ACC112 (cell line): ENCODE results near the gene OSBP2.

Experiments used
- H2AFZ ChIP-seq: fragments of 200-600 bp; sonication (generic); one replicate; pipeline ENCODE4 v1.6.0; 2017; ENCODE audit warnings: antibody characterized with exemption, low read length; ENCODE audit not compliant: unreplicated experiment
- H3K27ac ChIP-seq: fragments of 200-600 bp; sonication (generic); 2 replicates; pipeline ENCODE4 v1.5.1; 2014; ENCODE audit warnings: low read depth, mild to moderate bottlenecking, antibody characterized with exemption, low read length, moderate library complexity
- H3K27me3 ChIP-seq: fragments of 200-600 bp; sonication (generic); 2 replicates; pipeline ENCODE4 v1.6.1; 2014; ENCODE audit warnings: mild to moderate bottlenecking, antibody characterized with exemption, low read length, moderate library complexity, mixed read lengths; ENCODE audit not compliant: insufficient read depth
- H3K36me3 ChIP-seq: fragments of 200-600 bp; sonication (generic); 2 replicates; pipeline ENCODE4 v1.6.1; 2016; ENCODE audit warnings: mild to moderate bottlenecking, antibody characterized with exemption, low read length, moderate library complexity, mixed read lengths; ENCODE audit not compliant: insufficient read depth
- H3K4me1 ChIP-seq: fragments of 200-600 bp; sonication (generic); one replicate; pipeline ENCODE4 v1.6.1; 2016; ENCODE audit warnings: low read length, mixed read lengths; ENCODE audit not compliant: insufficient read depth, unreplicated experiment, control insufficient read depth
- H3K4me3 ChIP-seq: fragments of 200-600 bp; sonication (generic); 2 replicates; pipeline ENCODE4 v1.5.1; 2014; ENCODE audit warnings: mild to moderate bottlenecking, low read depth, low read length
- H3K79me2 ChIP-seq: fragments of 200-600 bp; sonication (generic); one replicate; pipeline ENCODE4 v1.6.0; 2016; ENCODE audit warnings: low read length; ENCODE audit not compliant: control insufficient read depth, unreplicated experiment, insufficient read depth

OSBP2 gene

GRCh38 chr22:30923168-30923900, 228.7 kb downstream of the OSBP2 start:
- H3K4me1 ChIP-seq, result no peaks in the 10 kb centered on the region
- H3K36me3 ChIP-seq, result no peaks in the 10 kb centered on the region
- H3K79me2 ChIP-seq, result no peaks in the 10 kb centered on the region
- no peak overlapping the region for H3K4me3 ChIP-seq
- H2AFZ ChIP-seq, result no peak overlapping the region
- H3K27ac ChIP-seq, result no peak overlapping the region
- no peaks in the 10 kb centered on the region for H3K27me3 ChIP-seq

- no peaks in the 10 kb centered on the region for H3K27me3 ChIP-seq
- H3K79me2 ChIP-seq, result no peaks in the 10 kb centered on the region
- 0 out of 2 replicates have a peak, but pooled peaks cover 3% of the 10 kb centered on the region for H3K36me3 ChIP-seq
- H2AFZ ChIP-seq, result no peak overlapping the region
- no peak overlapping the region for H3K4me3 ChIP-seq
- no peaks in the 10 kb centered on the region for H3K4me1 ChIP-seq
- no peak overlapping the region for H3K27ac ChIP-seq
These were observed 231.0 kb downstream of the OSBP2 start for GRCh38 chr22:30925667-30926066.

GRCh38 chr22:30926706-30927105, 232.0 kb downstream of the OSBP2 start:
- Histone ChIP-seq H3K4me3 (no peak overlapping the region), H3K79me2 (no peaks in the 10 kb centered on the region), H3K36me3 (0 out of 2 replicates have a peak, but pooled peaks cover 3% of the 10 kb centered on the region), H3K27ac (no peak overlapping the region), H2AFZ (no peak overlapping the region), H3K27me3 (no peaks in the 10 kb centered on the region), H3K4me1 (no peaks in the 10 kb centered on the region)

GRCh38 chr22:30927806-30928205, 233.1 kb downstream of the OSBP2 start:
- H3K4me1 ChIP-seq, result no peaks in the 10 kb centered on the region
- no peaks in the 10 kb centered on the region for H3K27me3 ChIP-seq
- H3K79me2 ChIP-seq, result no peaks in the 10 kb centered on the region
- H2AFZ ChIP-seq, result no peak overlapping the region
- H3K36me3 ChIP-seq, result 0 out of 2 replicates have a peak, but pooled peaks cover 3% of the 10 kb centered on the region
- no peak overlapping the region for H3K4me3 ChIP-seq
- H3K27ac ChIP-seq, result no peak overlapping the region

GRCh38 chr22:30928401-30928800, 233.7 kb downstream of the OSBP2 start:
- 0 out of 2 replicates have a peak, but pooled peaks cover 3% of the 10 kb centered on the region for H3K36me3 ChIP-seq
- no peak overlapping the region for H3K27ac ChIP-seq
- H3K27me3 ChIP-seq, result no peaks in the 10 kb centered on the region
- H3K4me1 ChIP-seq, result no peaks in the 10 kb centered on the region
- no peaks in the 10 kb centered on the region for H3K79me2 ChIP-seq
- H3K4me3 ChIP-seq, result no peak overlapping the region
- H2AFZ ChIP-seq, result no peak overlapping the region

- H2AFZ ChIP-seq, result no peak overlapping the region
- H3K27me3 ChIP-seq, result no peaks in the 10 kb centered on the region
- 0 out of 2 replicates have a peak, but pooled peaks cover 3% of the 10 kb centered on the region for H3K36me3 ChIP-seq
- no peaks in the 10 kb centered on the region for H3K4me1 ChIP-seq
- no peak overlapping the region for H3K27ac ChIP-seq
- no peak overlapping the region for H3K4me3 ChIP-seq
- H3K79me2 ChIP-seq, result no peaks in the 10 kb centered on the region
These were observed 235.6 kb downstream of the OSBP2 start for GRCh38 chr22:30930228-30930627.

GRCh38 chr22:30931541-30932300, 237.0 kb downstream of the OSBP2 start:
- Histone ChIP-seq H3K27ac (no peak overlapping the region), H3K4me1 (no peaks in the 10 kb centered on the region), H2AFZ (no peak overlapping the region), H3K27me3 (no peaks in the 10 kb centered on the region), H3K36me3 (0 out of 2 replicates have a peak, but pooled peaks cover 3% of the 10 kb centered on the region), H3K4me3 (no peak overlapping the region), H3K79me2 (no peaks in the 10 kb centered on the region)

- no peaks in the 10 kb centered on the region for H3K4me1 ChIP-seq
- 0 out of 2 replicates have a peak, but pooled peaks cover 3% of the 10 kb centered on the region for H3K36me3 ChIP-seq
- H2AFZ ChIP-seq, result no peak overlapping the region
- no peak overlapping the region for H3K27ac ChIP-seq
- H3K27me3 ChIP-seq, result no peaks in the 10 kb centered on the region
- H3K4me3 ChIP-seq, result no peak overlapping the region
- no peaks in the 10 kb centered on the region for H3K79me2 ChIP-seq
These were observed 238.0 kb downstream of the OSBP2 start for GRCh38 chr22:30932661-30933060.

GRCh38 chr22:30933457-30933856, 238.8 kb downstream of the OSBP2 start:
- H3K4me1 ChIP-seq, result no peaks in the 10 kb centered on the region
- H3K27ac ChIP-seq, result no peak overlapping the region
- H3K36me3 ChIP-seq, result 0 out of 2 replicates have a peak, but pooled peaks cover 3% of the 10 kb centered on the region
- no peaks in the 10 kb centered on the region for H3K27me3 ChIP-seq
- no peaks in the 10 kb centered on the region for H3K79me2 ChIP-seq
- H3K4me3 ChIP-seq, result no peak overlapping the region
- H2AFZ ChIP-seq, result no peak overlapping the region

GRCh38 chr22:30934053-30934452, 239.4 kb downstream of the OSBP2 start:
- H3K79me2 ChIP-seq, result no peaks in the 10 kb centered on the region
- H2AFZ ChIP-seq, result no peak overlapping the region
- no peaks in the 10 kb centered on the region for H3K36me3 ChIP-seq

More at GRCh38 chr22:30934053-30934452, 239.4 kb downstream of the OSBP2 start:
- Histone ChIP-seq H3K4me1 (no peaks in the 10 kb centered on the region), H3K4me3 (no peak overlapping the region), H3K27ac (no peak overlapping the region), H3K27me3 (no peaks in the 10 kb centered on the region)
